ENCODE data around the gene RANGRF.

RANGRF gene

GRCh38 chr17:8274816-8275215 lies 13.7 kb upstream of the RANGRF start:
- H2AFZ ChIP-seq (ENCODE audit: low read depth, low read length) = no peak overlapping the region
- H3K36me3 ChIP-seq (replicated peaks; ENCODE audit: low read depth, low read length) = peaks cover 10% of the 10 kb centered on the region
- H3K9ac ChIP-seq (ENCODE audit: low read length) = no peak overlapping the region
- H4K20me1 ChIP-seq (ENCODE audit: insufficient read depth, low read length) = no peaks in the 10 kb centered on the region
- no peak overlapping the region for H3K27ac ChIP-seq (ENCODE audit: low read length)
- H3K27me3 ChIP-seq (ENCODE audit: low read depth, low read length) = no peaks in the 10 kb centered on the region
- no peaks in the 10 kb centered on the region for H3K79me2 ChIP-seq (ENCODE audit: low read length)
- no peaks in the 10 kb centered on the region for H3K9me3 ChIP-seq (ENCODE audit: insufficient read depth, low read length)
- H3K4me3 ChIP-seq (ENCODE audit: low read length) = no peak overlapping the region
- no peaks in the 10 kb centered on the region for H3K4me1 ChIP-seq (ENCODE audit: low read length)
- TF ChIP-seq EZH2phosphoT487 (IDR thresholded peaks at IDR 0.05; ENCODE audit: low read depth) (no peak), CTCF (IDR thresholded peaks at IDR 0.05; ENCODE audit: low read depth, low read length) (no peak)
- no peak overlapping the region for H3K4me2 ChIP-seq (ENCODE audit: low read length)

GRCh38 chr17:8275421-8276290 lies 12.8 kb upstream of the RANGRF start:
- Histone ChIP-seq H2AFZ (ENCODE audit: low read depth, low read length) (no peak overlapping the region), H3K4me2 (ENCODE audit: low read length) (no peak overlapping the region), H3K4me3 (ENCODE audit: low read length) (no peak overlapping the region), H3K9me3 (ENCODE audit: insufficient read depth, low read length) (no peaks in the 10 kb centered on the region), H3K9ac (ENCODE audit: low read length) (no peak overlapping the region), H3K4me1 (ENCODE audit: low read length) (no peaks in the 10 kb centered on the region), H4K20me1 (ENCODE audit: insufficient read depth, low read length) (no peaks in the 10 kb centered on the region), H3K79me2 (ENCODE audit: low read length) (no peaks in the 10 kb centered on the region), H3K27ac (ENCODE audit: low read length) (no peak overlapping the region), H3K36me3 (replicated peaks; ENCODE audit: low read depth, low read length) (peaks cover 3% of the 10 kb centered on the region), H3K27me3 (ENCODE audit: low read depth, low read length) (no peaks in the 10 kb centered on the region)
- TF ChIP-seq CTCF (IDR thresholded peaks at IDR 0.05; ENCODE audit: low read depth, low read length) = no peak
- no peak for TF ChIP-seq EZH2phosphoT487 (IDR thresholded peaks at IDR 0.05; ENCODE audit: low read depth)

- no peak overlapping the region for H3K27ac ChIP-seq (ENCODE audit: low read length)
- H3K79me2 ChIP-seq (ENCODE audit: low read length) = no peaks in the 10 kb centered on the region
- H3K27me3 ChIP-seq (ENCODE audit: low read depth, low read length) = no peaks in the 10 kb centered on the region
- no peaks in the 10 kb centered on the region for H3K4me1 ChIP-seq (ENCODE audit: low read length)
- H3K4me2 ChIP-seq (ENCODE audit: low read length) = no peak overlapping the region
- H3K36me3 ChIP-seq (replicated peaks; ENCODE audit: low read depth, low read length) = no peaks in the 10 kb centered on the region
- no peak overlapping the region for H3K9ac ChIP-seq (ENCODE audit: low read length)
- no peaks in the 10 kb centered on the region for H4K20me1 ChIP-seq (ENCODE audit: insufficient read depth, low read length)
- H3K4me3 ChIP-seq (ENCODE audit: low read length) = no peak overlapping the region
- no peaks in the 10 kb centered on the region for H3K9me3 ChIP-seq (ENCODE audit: insufficient read depth, low read length)
- H2AFZ ChIP-seq (ENCODE audit: low read depth, low read length) = no peak overlapping the region
- TF ChIP-seq EZH2phosphoT487 (IDR thresholded peaks at IDR 0.05; ENCODE audit: low read depth) = no peak
- TF ChIP-seq CTCF (IDR thresholded peaks at IDR 0.05; ENCODE audit: low read depth, low read length) = no peak
These were observed 11.2 kb upstream of the RANGRF start for GRCh38 chr17:8277317-8277716.

GRCh38 chr17:8282345-8282744 lies 6.1 kb upstream of the RANGRF start:
- TF ChIP-seq EZH2phosphoT487 (IDR thresholded peaks at IDR 0.05; ENCODE audit: low read depth) = no peak

More at GRCh38 chr17:8282345-8282744, 6.1 kb upstream of the RANGRF start:
- no peak overlapping the region for H3K4me2 ChIP-seq (ENCODE audit: low read length)
- no peak overlapping the region for H3K4me3 ChIP-seq (ENCODE audit: low read length)
- no peaks in the 10 kb centered on the region for H3K27me3 ChIP-seq (ENCODE audit: low read depth, low read length)
- peaks cover 7% of the 10 kb centered on the region for H3K4me1 ChIP-seq (ENCODE audit: low read length)
- H3K27ac ChIP-seq (ENCODE audit: low read length) = no peak overlapping the region
- H2AFZ ChIP-seq (ENCODE audit: low read depth, low read length) = no peak overlapping the region
- no peak overlapping the region for H3K9ac ChIP-seq (ENCODE audit: low read length)
- H3K9me3 ChIP-seq (ENCODE audit: insufficient read depth, low read length) = no peaks in the 10 kb centered on the region
- no peaks in the 10 kb centered on the region for H3K36me3 ChIP-seq (replicated peaks; ENCODE audit: low read depth, low read length)
- no peaks in the 10 kb centered on the region for H4K20me1 ChIP-seq (ENCODE audit: insufficient read depth, low read length)
- no peaks in the 10 kb centered on the region for H3K79me2 ChIP-seq (ENCODE audit: low read length)

All from OCI-LY3 (cell line).